Left forelimb (tissue), 1 donor: ENCODE results near the gene PPM1H.
A peak's percentile ranks its signal among the peaks of the same experiment; 100 is the strongest.
"Not testable (repeated sequence)": the region's sequence is repeated elsewhere in the genome, so short reads cannot be mapped to it uniquely, and the experiment has no call there.

ENCODE experiments used
- DNase-seq: peaks from one replicate; pipeline ENCODE4 v3.0.0-alpha.2; 2018; ENCODE audit warnings: low spot score

Gene PPM1H

GRCh38 chr12:62943779-62944395 lies 8.9 kb upstream of the PPM1H start:
- no peak for DNase-seq

GRCh38 chr12:62942316-62942715 lies 7.4 kb upstream of the PPM1H start:
- not testable (repeated sequence) for DNase-seq

- DNase-seq, result peak; percentile 76
Observed at GRCh38 chr12:62934239-62934798, 631 bp downstream of the PPM1H start.

GRCh38 chr12:62933602-62934238 lies 1.2 kb downstream of the PPM1H start:
- DNase-seq, result no peak

GRCh38 chr12:62933220-62933601 lies 1.7 kb downstream of the PPM1H start:
- DNase-seq, result no peak

- no peak for DNase-seq
Observed at GRCh38 chr12:62931477-62931876, 3.5 kb downstream of the PPM1H start.

- DNase-seq, result no peak
Observed at GRCh38 chr12:62930546-62931425, 4.2 kb downstream of the PPM1H start.

- no peak for DNase-seq
Observed at GRCh38 chr12:62928632-62929031, 6.3 kb downstream of the PPM1H start.

- no peak for DNase-seq
Observed at GRCh38 chr12:62925680-62926079, 9.3 kb downstream of the PPM1H start.

- DNase-seq, result no peak
Observed at GRCh38 chr12:62924084-62924483, 10.9 kb downstream of the PPM1H start.

GRCh38 chr12:62922539-62922938 lies 12.4 kb downstream of the PPM1H start:
- no peak for DNase-seq

GRCh38 chr12:62919838-62920237 lies 15.1 kb downstream of the PPM1H start:
- no peak for DNase-seq

- DNase-seq, result no peak
Observed at GRCh38 chr12:62917926-62918325, 17.0 kb downstream of the PPM1H start.

- no peak for DNase-seq
Observed at GRCh38 chr12:62916632-62917425, 18.1 kb downstream of the PPM1H start.

GRCh38 chr12:62915204-62915529 lies 19.8 kb downstream of the PPM1H start:
- no peak for DNase-seq

- no peak for DNase-seq
Observed at GRCh38 chr12:62914443-62915203, 20.3 kb downstream of the PPM1H start.

GRCh38 chr12:62913380-62913779 lies 21.6 kb downstream of the PPM1H start:
- DNase-seq, result no peak

- no peak for DNase-seq
Observed at GRCh38 chr12:62912644-62913043, 22.3 kb downstream of the PPM1H start.

- no peak for DNase-seq
Observed at GRCh38 chr12:62911286-62911685, 23.7 kb downstream of the PPM1H start.

- DNase-seq, result no peak
Observed at GRCh38 chr12:62910549-62911169, 24.3 kb downstream of the PPM1H start.

GRCh38 chr12:62909340-62909739 lies 25.6 kb downstream of the PPM1H start:
- DNase-seq, result no peak
